Endothelial cell of umbilical vein (primary cell): Measurements from ENCODE around the gene ASGR1. TPM values are rescaled to one million over a fixed set of nuclear protein-coding genes. Genes with fewer than 3 reads are reported as not detected.
"Not testable (repeated sequence)": the region's sequence is repeated elsewhere in the genome, so short reads cannot be mapped to it uniquely, and the experiment has no call there.

Experiments
- BruUV-seq: library from RNA; stranded (reverse); fragments of 400-500 nt; replicated peaks from 2 replicates; lab custom pipeline; 2021; lab: Mats Ljungman, UMichigan
- CTCF ChIA-PET: fragments of 300-600, 350-600 bp; sonication (Branson Sonifier 250); formaldehyde crosslinking; loops from one replicate; lab custom pipeline; 2021; ENCODE audit warnings: antibody characterized with exemption, inconsistent platforms; lab: Charles Lee
- POLR2A ChIA-PET: fragments of 300-600, 350-600 bp; sonication (Branson Sonifier 250); formaldehyde crosslinking; loops from one replicate; lab custom pipeline; 2021; ENCODE audit warnings: antibody characterized with exemption, inconsistent platforms; lab: Charles Lee
- DNase-seq: peaks from one replicate; pipeline ENCODE4 v3.0.0-alpha.2; 2011; ENCODE audit warnings: low read depth, low spot score
- FAIRE-seq: peaks from 2 replicates; lab custom pipeline; 2011; peaks lifted over from hg19 to GRCh38; lab: Jason Lieb, UNC
- H2AFZ ChIP-seq: 2 replicates; pipeline ENCODE4 v1.6.0; 2012; ENCODE audit warnings: low read depth, low read length, control low read depth, inconsistent platforms
- H3K27ac ChIP-seq: 2 replicates; pipeline ENCODE4 v1.5.1; 2011; ENCODE audit warnings: low read depth, mild to moderate bottlenecking, control low read depth, low read length, moderate library complexity; ENCODE audit not compliant: insufficient read depth
- H3K27me3 ChIP-seq, 2 experiments: 2 replicates each; pipeline versions ENCODE4 v1.6.0 to v1.6.1; 2011; ENCODE audit warnings: low read length in 2 of 2, mixed read lengths in 1 of 2; ENCODE audit not compliant: control insufficient read depth in 2 of 2, insufficient read depth in 2 of 2
- H3K36me3 ChIP-seq, 2 experiments: 2 replicates in 1 of 2; 3 replicates in 1 of 2; pipeline ENCODE4 v1.5.1; 2011; ENCODE audit warnings: low read length in 2 of 2, mild to moderate bottlenecking in 1 of 2, moderate library complexity in 1 of 2; ENCODE audit not compliant: control insufficient read depth in 2 of 2, insufficient read depth in 2 of 2; ENCODE audit errors: extremely low read depth in 1 of 2
- H3K4me1 ChIP-seq: 3 replicates; pipeline ENCODE4 v1.5.1; 2011; ENCODE audit warnings: mild to moderate bottlenecking, low read length; ENCODE audit not compliant: control insufficient read depth, insufficient read depth; ENCODE audit errors: extremely low read depth
- H3K4me2 ChIP-seq: 2 replicates; pipeline ENCODE4 v1.6.1; 2011; ENCODE audit warnings: low read length, control low read depth, mixed read lengths; ENCODE audit not compliant: insufficient read depth
- H3K4me3 ChIP-seq, 3 experiments: fragments of 200-600 bp in 1 of 3; sonication (generic), shearing (Covaris generic) in 1 of 3; replicated peaks in 1 of 3; 2 replicates each; pipeline ENCODE4 v1.5.1; 2011 to 2016; ENCODE audit warnings: control low read depth in 3 of 3, low read length in 3 of 3, mild to moderate bottlenecking in 2 of 3, inconsistent platforms in 1 of 3, low read depth in 1 of 3, moderate library complexity in 1 of 3; ENCODE audit not compliant: insufficient read depth in 1 of 3
- H3K79me2 ChIP-seq: 2 replicates; pipeline ENCODE4 v1.6.0; 2012; ENCODE audit warnings: low read length, inconsistent platforms; ENCODE audit not compliant: control insufficient read depth, insufficient read depth
- H3K9ac ChIP-seq: replicated peaks from 2 replicates; pipeline ENCODE3; 2011; ENCODE audit warnings: low read length, control low read depth; ENCODE audit not compliant: insufficient read depth; ENCODE audit errors: extremely low read depth
- H3K9me1 ChIP-seq: replicated peaks from 3 replicates; pipeline ENCODE4 v1.6.0; 2011; ENCODE audit warnings: mild to moderate bottlenecking, low read length; ENCODE audit not compliant: control insufficient read depth, insufficient read depth; ENCODE audit errors: extremely low read depth
- H3K9me3 ChIP-seq: replicated peaks from 2 replicates; pipeline ENCODE4 v1.5.1; 2012; ENCODE audit warnings: low read length, inconsistent platforms; ENCODE audit not compliant: control insufficient read depth, insufficient read depth
- H4K20me1 ChIP-seq: replicated peaks from 2 replicates; pipeline ENCODE3; 2011; ENCODE audit warnings: mild to moderate bottlenecking, low read length; ENCODE audit not compliant: control insufficient read depth, insufficient read depth; ENCODE audit errors: extremely low read depth
- GATA2 ChIP-seq: IDR thresholded peaks from 2 replicates; pipeline ENCODE4 v1.7.0; 2011; ENCODE audit warnings: low read depth, mild to moderate bottlenecking, moderate library complexity, mixed read lengths, low read length; ENCODE audit not compliant: insufficient read length, insufficient read depth
- dilution Hi-C: fragments of 300-500 bp; cut with MboI; formaldehyde crosslinking; loops from one replicate; pipeline ENCODE4 v1.15.0; 2019; ENCODE audit warnings: low sequenced_read_pairs; ENCODE audit not compliant: extremely low pct_ligation_motif_present
- intact Hi-C: fragments of 100-400 bp; cut with micrococcal nuclease; formaldehyde crosslinking; loops from one replicate; pipeline ENCODE4 v1.10.0; 2022
- polyA plus RNA-seq, 4 experiments: library from polyadenylated mRNA; depleted of rRNA in 3 of 4; stranded (reverse) in 3 of 4; unstranded in 1 of 4; fragments of >200 nt; gene quantifications; 2 replicates each; pipeline versions ENCODE4 v1.2.1 to v1.2.3, GENCODE V29; 2011 to 2012; ENCODE audit warnings: missing spikeins in 1 of 4
- total RNA-seq: library from RNA; stranded (reverse); gene quantifications from 2 replicates; pipeline ENCODE4 v1.2.3, GENCODE V29; 2021
- TF ChIP-seq, protein P1 (sequence below), 2 donors: IDR thresholded peaks; 1 replicate in 1 of 2; 2 replicates in 1 of 2; pipeline ENCODE4 v1.5.1; 2011; ENCODE audit warnings: low read length in 2 of 2, mild to moderate bottlenecking in 2 of 2, moderate library complexity in 2 of 2, control low read depth in 1 of 2, inconsistent platforms in 1 of 2, low read depth in 1 of 2; ENCODE audit not compliant: insufficient read depth in 1 of 2; ENCODE audit errors: extremely low read depth in 1 of 2

ASGR1 gene
- total and polyA plus RNA-seq, 2 donors (not counting 3 experiments of a cell fraction or from before 2014, with no cell fraction given): 10.2 to 12.5 TPM

DNA sequence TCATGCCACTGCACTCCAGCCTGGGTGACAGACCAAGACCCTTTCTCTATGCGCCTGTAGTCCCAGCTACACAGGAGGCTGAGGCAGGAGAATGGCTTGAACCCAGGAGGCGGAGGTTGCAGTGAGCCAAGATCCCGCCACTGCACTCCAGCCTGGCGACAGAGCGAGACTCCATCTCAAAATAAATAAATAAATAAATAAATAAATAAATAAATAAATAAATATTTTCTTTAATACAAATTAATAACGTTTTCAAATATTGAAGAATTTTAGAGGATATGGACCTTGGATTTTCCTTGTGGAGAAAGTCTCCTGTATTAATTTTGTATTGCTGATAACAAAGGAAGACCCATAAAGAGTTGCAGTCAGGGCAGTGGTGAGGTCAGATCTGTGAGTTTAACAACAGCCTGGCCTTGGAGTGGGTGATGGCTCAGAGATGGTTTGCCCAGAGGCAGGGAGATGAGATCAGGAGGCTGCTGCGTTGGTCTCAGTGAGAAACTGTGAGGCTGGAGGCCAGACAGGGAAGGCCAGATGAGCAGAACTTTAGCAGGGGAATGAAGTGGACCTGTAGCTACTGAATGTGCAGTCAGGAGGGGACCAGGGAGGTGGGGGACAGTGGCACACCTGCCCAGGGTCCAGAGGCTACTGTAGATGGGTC is 4.4 kb upstream of the ASGR1 start:
- TF ChIP-seq, protein P1, sequence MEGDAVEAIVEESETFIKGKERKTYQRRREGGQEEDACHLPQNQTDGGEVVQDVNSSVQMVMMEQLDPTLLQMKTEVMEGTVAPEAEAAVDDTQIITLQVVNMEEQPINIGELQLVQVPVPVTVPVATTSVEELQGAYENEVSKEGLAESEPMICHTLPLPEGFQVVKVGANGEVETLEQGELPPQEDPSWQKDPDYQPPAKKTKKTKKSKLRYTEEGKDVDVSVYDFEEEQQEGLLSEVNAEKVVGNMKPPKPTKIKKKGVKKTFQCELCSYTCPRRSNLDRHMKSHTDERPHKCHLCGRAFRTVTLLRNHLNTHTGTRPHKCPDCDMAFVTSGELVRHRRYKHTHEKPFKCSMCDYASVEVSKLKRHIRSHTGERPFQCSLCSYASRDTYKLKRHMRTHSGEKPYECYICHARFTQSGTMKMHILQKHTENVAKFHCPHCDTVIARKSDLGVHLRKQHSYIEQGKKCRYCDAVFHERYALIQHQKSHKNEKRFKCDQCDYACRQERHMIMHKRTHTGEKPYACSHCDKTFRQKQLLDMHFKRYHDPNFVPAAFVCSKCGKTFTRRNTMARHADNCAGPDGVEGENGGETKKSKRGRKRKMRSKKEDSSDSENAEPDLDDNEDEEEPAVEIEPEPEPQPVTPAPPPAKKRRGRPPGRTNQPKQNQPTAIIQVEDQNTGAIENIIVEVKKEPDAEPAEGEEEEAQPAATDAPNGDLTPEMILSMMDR (IDR thresholded peaks at IDR 0.05; ENCODE audit: extremely low read depth in 1 of 2, insufficient read depth in 1 of 2, low read depth in 1 of 2, low read length in 2 of 2): no peak
- no peak for TF ChIP-seq GATA2
- no peaks in the 10 kb centered on the region for H3K36me3 ChIP-seq
- no peaks in the 10 kb centered on the region for H3K9me3 ChIP-seq
- DNase-seq: no peak
- H4K20me1 ChIP-seq: no peaks in the 10 kb centered on the region
- intact Hi-C loops: no loop called here
- H3K4me2 ChIP-seq: no peak overlapping the region
- no peaks in the 10 kb centered on the region for H3K9me1 ChIP-seq
- POLR2A ChIA-PET: no interaction called here
- H3K27me3 ChIP-seq: no peaks in the 10 kb centered on the region
- CTCF ChIA-PET: interaction anchor here (3.0 kb wide), 1 partner anchor 138 kb away, joined by 19 read pairs; no protein-coding TSS in a partner anchor
- H3K4me3 ChIP-seq: no peak overlapping the region
- H3K9ac ChIP-seq: no peak overlapping the region
- FAIRE-seq: no peak
- no peak overlapping the region for H3K27ac ChIP-seq
- H3K4me1 ChIP-seq: no peaks in the 10 kb centered on the region
- H3K79me2 ChIP-seq: no peaks in the 10 kb centered on the region
- H2AFZ ChIP-seq: no peak overlapping the region
- no TSS peak for BruUV-seq
- dilution Hi-C loops: no loop called here

DNA sequence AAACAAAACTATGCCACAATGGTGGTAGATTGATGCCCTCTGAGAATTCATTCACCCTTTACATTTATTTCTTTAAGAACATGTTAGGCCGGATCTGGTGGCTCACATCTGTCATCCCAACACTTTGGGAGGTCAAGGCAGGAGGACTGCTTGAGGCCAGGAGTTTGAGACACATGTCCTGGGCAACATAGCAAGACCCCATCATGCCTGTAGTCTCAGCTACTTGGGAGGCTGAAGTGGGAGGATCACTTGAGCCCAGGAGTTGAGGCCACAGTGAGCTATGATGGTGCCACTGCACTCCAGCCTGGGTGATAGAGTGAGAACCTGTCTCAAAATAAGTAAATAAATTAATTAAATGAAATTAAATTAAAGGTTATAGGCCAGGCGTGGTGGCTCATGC is 2.9 kb upstream of the ASGR1 start:
- H3K4me3 ChIP-seq, H3K9ac ChIP-seq, H3K27ac ChIP-seq, H3K9me1 ChIP-seq, BruUV-seq, intact Hi-C loops, H3K4me2 ChIP-seq, DNase-seq, H4K20me1 ChIP-seq, dilution Hi-C loops, FAIRE-seq, H3K36me3 ChIP-seq, H3K79me2 ChIP-seq, H3K27me3 ChIP-seq, H3K9me3 ChIP-seq, H2AFZ ChIP-seq: not testable (repeated sequence)
- H3K4me1 ChIP-seq: peaks cover 10% of the 10 kb centered on the region
- ChIA-PET POLR2A (interaction anchor here (0.7 kb wide), 1 partner anchor 196 kb away, joined by 3 read pairs; no protein-coding TSS in a partner anchor), CTCF (interaction anchor here (1.3 to 1.7 kb wide), 2 partner anchors 136 to 268 kb away, joined by 3 to 4 read pairs; no protein-coding TSS in a partner anchor)
